ENCODE results near the gene NKRF. TPM values are rescaled to one million over a fixed set of nuclear protein-coding genes. Genes with fewer than 3 reads are reported as not detected.

NKRF gene
- total RNA-seq, 4 donors from 2014 or later, result 4.0 to 9.9 (median 6.2) TPM

DNA sequence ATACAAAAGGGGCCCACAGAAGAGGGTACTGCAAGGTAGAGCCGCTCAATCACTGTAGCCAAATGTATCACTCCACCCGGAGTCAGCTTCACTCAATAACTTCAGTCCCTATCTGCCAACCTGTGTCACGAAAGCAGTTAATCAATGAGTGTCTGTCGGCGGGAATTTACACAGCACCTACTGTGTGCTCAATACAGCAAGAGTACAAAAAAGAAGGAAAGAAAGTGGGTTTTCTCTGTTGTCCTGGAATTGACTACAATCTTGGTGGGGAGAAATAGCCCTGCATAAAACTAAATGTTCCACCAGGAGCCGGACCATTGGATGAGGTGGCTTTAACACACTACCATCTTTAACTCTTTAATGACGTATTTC is 780 bp upstream of the NKRF start:
- TF ChIP-seq, protein P1, sequence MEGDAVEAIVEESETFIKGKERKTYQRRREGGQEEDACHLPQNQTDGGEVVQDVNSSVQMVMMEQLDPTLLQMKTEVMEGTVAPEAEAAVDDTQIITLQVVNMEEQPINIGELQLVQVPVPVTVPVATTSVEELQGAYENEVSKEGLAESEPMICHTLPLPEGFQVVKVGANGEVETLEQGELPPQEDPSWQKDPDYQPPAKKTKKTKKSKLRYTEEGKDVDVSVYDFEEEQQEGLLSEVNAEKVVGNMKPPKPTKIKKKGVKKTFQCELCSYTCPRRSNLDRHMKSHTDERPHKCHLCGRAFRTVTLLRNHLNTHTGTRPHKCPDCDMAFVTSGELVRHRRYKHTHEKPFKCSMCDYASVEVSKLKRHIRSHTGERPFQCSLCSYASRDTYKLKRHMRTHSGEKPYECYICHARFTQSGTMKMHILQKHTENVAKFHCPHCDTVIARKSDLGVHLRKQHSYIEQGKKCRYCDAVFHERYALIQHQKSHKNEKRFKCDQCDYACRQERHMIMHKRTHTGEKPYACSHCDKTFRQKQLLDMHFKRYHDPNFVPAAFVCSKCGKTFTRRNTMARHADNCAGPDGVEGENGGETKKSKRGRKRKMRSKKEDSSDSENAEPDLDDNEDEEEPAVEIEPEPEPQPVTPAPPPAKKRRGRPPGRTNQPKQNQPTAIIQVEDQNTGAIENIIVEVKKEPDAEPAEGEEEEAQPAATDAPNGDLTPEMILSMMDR (IDR thresholded peaks at IDR 0.05), result no peak
- no peak for TF ChIP-seq POLR2A (IDR thresholded peaks at IDR 0.05)
- no peaks in the 10 kb centered on the region for H3K4me1 ChIP-seq
- H3K27me3 ChIP-seq, result no peaks in the 10 kb centered on the region
- H3K4me3 ChIP-seq, result peak overlapping the region in 3 of 4 donors; percentile 69 to 78 (median 75)
- no peak for DNase-seq
- no peaks in the 10 kb centered on the region for H3K36me3 ChIP-seq
- H3K27ac ChIP-seq, result peak overlapping the region; percentile 82 to 92 (median 90)
- no peaks in the 10 kb centered on the region for H3K9me3 ChIP-seq

DNA sequence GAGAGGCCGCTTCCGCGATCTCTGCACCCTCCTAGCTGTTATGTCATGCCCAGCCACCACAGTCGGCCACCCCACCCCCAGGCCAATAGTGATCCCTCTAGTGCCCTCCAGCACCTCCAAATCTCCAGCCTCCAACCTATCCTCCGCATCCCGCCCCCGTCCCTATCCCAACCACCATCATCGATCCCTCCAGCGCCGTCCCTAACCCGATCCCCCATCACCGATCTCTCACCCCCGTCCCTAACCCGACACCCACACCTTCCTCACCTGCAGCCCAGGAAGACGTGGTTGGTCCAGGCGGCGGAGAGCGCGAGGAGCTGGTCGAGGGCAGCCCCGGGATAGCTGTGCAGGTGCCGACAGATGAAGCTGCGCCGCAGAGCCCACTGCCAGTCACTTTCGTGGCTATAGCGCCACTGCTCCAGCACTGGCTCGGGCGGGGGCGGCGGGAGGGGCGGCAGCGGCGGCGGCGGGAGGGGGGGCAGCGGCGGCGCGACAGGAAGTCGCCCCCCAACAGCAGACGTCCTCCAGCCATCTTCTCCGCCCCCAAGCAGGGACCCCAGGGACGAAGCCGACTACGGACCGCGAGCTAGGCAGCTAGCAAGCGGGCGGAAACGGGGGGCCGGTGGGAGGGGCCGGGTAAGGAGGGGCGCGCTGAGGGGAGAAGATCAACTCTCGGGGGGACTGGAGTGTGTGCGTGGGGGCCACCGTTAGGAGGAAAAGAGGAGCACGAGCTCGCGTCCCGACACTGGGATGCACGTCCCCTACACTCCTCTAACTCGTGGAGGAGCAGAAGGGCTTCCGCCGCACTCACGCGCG is 552 bp downstream of the NKRF start:
- peak; percentile 40 to 68 (median 56) for DNase-seq
- Histone ChIP-seq H3K9me3 (no peaks in the 10 kb centered on the region), H3K4me3 (peak overlapping the region; percentile 51 to 78 (median 72)), H3K27me3 (no peaks in the 10 kb centered on the region), H3K27ac (peak overlapping the region; percentile 82 to 92 (median 90)), H3K4me1 (no peaks in the 10 kb centered on the region), H3K36me3 (no peaks in the 10 kb centered on the region)
- TF ChIP-seq, protein P1 (IDR thresholded peaks at IDR 0.05), result no peak
- no peak for TF ChIP-seq POLR2A (IDR thresholded peaks at IDR 0.05)

DNA sequence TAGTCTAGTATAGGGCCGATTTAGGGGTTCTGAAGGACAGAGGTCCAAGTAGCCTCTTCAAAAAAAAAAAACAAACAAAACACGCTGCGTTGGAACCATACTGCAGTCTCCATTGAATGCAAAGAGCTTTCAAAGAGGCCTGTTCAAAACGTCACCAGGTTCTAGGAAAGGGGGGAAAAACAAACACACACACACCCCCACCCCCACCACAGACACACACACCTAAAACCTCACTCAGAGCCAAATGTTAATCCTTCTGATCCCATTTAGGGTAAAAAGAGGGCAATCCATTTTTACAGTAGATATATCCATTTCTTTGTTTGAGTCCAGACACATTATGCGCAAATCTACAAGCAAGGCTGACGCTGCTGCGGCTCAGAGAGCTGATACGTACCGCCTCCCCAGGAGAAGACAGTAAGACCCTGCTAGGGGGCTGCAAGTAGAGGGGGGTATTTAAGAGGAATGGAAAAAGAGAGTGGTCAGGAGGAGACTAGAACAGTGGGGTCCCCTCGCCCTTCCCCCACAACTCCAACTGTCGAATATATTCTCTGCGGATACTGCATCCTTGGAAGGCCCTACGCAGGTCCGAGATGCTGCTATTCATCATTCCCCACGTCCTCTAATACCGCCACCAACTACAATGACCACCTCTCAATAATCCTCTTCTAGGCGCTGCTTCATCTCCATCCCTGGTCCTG is 1.3 kb downstream of the NKRF start:
- TF ChIP-seq, protein P1 (IDR thresholded peaks at IDR 0.05), result no peak
- no peak for TF ChIP-seq POLR2A (IDR thresholded peaks at IDR 0.05)
- H3K36me3 ChIP-seq, result no peaks in the 10 kb centered on the region
- no peaks in the 10 kb centered on the region for H3K9me3 ChIP-seq
- no peaks in the 10 kb centered on the region for H3K27me3 ChIP-seq
- peak overlapping the region; percentile 82 to 92 (median 90) for H3K27ac ChIP-seq
- no peaks in the 10 kb centered on the region for H3K4me1 ChIP-seq
- no peak for DNase-seq
- peak overlapping the region; percentile 51 to 78 (median 72) for H3K4me3 ChIP-seq

DNA sequence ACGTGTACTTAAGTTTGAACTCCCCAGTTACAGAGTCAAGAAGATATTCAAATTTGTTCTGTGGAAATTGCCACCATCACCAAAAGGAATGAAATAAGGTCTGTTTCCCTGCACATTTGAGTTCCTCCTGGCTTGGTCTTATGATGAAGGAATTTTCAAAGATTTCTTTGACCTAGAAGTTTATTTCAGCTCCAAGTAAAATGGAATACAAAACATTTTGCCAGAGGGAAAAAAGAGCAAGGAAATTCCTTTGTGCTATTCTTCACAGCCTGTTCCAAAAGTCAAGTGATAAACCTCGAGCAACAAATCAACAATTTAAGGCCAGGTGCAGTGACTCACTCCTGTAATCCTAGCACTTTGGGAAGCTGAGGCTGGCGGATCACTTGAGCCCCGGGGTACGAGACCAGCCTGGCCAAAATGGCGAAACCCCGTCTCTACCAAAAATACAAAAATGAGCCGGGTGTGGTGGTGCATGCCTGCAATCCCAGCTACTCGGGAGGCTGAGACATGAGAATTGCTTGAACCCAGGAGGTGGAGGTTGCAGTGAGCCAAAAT is 3.4 kb downstream of the NKRF start:
- Histone ChIP-seq H3K27me3 (no peaks in the 10 kb centered on the region), H3K4me1 (no peaks in the 10 kb centered on the region), H3K9me3 (no peaks in the 10 kb centered on the region), H3K36me3 (no peaks in the 10 kb centered on the region), H3K27ac (no peak overlapping the region), H3K4me3 (no peak overlapping the region)
- TF ChIP-seq POLR2A (IDR thresholded peaks at IDR 0.05), result no peak
- TF ChIP-seq, protein P1 (IDR thresholded peaks at IDR 0.05), result no peak
- no peak for DNase-seq

DNA sequence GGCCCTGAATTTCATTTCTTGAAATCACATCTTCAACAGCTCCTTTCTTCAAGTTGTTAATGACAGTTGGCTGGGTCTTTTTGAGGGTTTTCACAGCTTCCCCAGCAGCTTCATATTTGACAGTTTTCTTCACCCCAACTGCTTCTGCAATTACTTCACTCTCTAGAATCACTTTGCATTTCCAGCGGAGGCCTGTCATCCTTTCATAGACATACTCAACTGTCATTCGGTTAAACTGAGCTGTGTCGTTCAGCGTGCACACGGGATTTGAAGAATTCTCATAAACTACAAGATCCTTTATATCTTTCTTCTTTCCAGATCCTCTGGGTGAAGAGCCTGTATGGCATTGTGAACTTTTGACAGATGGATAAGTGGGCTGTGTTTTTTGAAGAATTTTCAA is 16.4 kb downstream of the NKRF start:
- H3K4me1 ChIP-seq, result no peaks in the 10 kb centered on the region
- no peak for TF ChIP-seq POLR2A (IDR thresholded peaks at IDR 0.05)
- TF ChIP-seq, protein P1 (IDR thresholded peaks at IDR 0.05), result no peak
- H3K36me3 ChIP-seq, result peaks cover 0 to 8% (median 0%) of the 10 kb centered on the region in 3 donors
- no peaks in the 10 kb centered on the region for H3K9me3 ChIP-seq
- no peak for DNase-seq
- H3K27me3 ChIP-seq, result no peaks in the 10 kb centered on the region
- no peak overlapping the region for H3K27ac ChIP-seq
- no peak overlapping the region for H3K4me3 ChIP-seq

Data from Peyer's patch (tissue), 4 donors.